Measurements from ENCODE around the gene BRINP2.
A peak's percentile ranks its signal among the peaks of the same experiment; 100 is the strongest.

Gene BRINP2

DNA sequence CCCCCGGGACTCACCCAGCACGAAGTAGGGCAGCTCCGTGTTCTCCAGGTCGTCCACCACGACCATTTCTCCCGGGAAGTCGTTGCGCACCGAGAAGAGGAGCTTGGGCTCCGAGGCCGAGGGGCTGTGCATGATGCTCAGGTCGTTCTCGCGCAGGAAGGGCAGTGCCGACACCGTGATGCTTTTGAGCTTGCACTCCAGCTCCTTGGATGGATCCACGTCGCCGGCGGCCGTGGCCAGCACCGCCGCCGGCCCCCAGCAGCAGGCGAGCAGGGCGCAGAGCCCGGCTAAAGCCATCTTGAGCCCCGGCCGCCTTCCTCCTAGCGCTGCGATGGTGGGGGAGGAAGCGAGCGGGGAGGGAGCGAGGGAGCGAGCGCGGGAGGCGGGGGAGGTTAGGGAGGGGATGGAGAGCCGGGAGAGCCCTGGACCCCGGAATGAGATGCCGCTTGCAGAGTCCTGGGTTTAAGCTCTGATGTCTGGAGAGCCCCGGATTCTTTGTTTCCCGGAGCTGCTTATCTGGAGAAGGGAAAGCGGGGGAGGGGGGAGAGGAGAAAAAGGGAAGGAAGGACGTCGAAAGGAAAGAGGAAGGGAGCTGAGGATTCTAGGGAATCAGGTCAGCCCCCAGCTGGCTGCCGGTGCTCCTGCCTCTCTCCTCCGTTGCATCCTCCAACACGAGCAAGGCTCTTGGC lies 6.2 kb upstream of the BRINP2 start, which contains the start of gene ASTN1:
Gene ASTN1 (minus strand): TSS at position 333 of the 689 bp plus-strand sequence. CDS start 36 bp downstream, at position 297.
- DNase-seq (ENCODE audit: low read depth, low spot score), result peak; percentile 53

DNA sequence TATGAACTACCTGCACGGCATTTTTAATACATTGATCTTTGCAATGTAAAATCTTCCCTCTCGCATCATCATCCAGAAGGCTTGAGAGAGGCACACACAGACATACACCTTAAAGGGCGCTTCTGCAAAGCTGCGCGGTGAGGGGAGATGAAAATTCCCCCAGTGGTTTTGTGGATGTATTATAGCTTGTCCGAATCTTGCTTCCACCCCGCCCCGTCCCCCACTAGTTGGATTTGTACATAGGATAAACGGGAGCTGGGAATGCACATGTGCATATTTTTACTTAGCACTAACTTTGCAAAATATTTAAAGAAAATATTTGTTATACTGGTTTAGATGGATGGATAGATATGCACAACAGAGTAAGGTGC lies 5.7 kb upstream of the BRINP2 start:
- no peak for DNase-seq (ENCODE audit: low read depth, low spot score)

DNA sequence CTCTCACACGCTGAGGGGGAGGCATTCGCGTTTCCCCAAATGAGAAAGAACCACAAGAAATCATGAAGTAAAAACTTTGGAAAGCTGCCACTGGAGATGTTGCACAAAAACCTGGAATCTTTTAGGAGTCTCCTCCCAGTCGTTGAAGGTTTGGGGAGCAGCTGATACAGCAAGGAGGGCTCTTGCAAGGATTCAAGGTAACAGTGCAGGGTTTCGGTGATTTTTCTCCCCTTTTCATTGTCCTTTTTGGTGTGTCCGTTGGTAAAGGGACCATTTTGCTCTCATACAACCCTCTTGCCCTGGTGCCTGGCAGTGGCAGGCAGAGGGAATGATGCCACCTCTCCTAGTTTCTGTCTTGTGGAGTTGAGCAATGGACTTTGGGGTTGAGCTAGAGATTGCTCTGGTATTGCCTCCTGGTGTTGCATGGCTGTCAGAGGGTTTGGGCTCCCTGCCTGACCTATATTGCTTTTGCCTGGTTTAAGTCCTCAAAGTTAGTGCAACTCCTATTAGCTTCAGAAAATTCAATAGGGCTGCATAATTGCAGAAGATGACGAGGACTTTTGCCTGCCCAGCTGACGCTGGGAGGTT lies 872 bp downstream of the BRINP2 start:
- no peak for DNase-seq (ENCODE audit: low read depth, low spot score)

DNA sequence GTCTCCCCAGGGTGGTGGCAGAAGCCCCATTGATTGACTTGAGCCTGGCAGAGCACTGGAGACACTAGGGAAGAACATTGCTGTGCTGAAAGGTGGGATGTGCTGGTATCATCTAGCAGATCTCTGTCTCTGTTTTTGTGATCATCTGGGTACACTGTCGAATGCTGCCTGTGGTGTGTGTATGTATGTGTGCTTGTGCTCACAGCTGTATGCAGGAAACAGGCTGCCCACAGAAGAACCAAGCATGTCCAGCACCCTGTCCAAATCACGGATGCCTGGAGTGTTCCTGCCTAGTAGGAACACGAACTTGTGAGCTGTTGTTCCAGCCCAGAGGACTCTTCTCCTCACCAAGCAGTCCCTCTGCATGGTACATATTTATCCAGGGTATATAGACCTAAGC lies 1.5 kb downstream of the BRINP2 start:
- no peak for DNase-seq (ENCODE audit: low read depth, low spot score)

DNA sequence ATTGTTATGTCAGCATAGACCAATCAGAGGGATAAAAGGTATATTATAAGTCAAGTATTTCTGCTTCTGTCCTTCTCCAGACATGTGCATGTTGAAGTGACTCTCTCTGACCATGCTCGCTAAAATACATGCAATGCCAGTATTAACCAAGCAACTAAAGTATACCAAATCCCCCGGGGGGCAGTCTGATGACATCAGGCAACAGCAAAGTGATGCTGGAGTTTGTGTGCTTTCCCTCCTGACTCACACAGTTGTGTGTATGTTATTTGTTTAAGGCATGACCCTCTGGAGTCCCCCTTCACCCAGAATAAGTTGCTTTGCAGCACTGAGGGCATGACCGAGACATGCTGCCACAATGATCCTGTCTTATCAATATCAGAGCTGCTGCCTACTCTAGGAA lies 2.1 kb downstream of the BRINP2 start:
- no peak for DNase-seq (ENCODE audit: low read depth, low spot score)

DNA sequence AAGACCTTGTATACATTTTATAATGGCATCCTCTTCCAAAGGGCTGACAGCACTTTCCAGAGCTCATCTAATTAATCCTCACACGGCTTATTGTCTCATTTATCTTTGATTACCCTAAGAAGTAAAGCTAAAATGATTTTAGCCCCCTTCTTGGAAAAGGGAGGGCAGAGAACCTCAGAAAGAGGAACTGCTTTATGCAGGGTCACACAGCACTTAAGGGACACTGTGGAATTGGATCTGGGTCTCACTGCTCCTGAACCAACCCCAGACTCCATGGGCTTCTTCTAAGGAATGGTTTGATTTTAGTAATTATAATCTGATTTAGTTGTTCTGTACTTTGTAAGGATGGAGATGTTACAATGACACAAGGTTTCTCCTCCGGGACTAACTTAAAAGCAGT lies 3.2 kb downstream of the BRINP2 start:
- DNase-seq (ENCODE audit: low read depth, low spot score), result no peak

DNA sequence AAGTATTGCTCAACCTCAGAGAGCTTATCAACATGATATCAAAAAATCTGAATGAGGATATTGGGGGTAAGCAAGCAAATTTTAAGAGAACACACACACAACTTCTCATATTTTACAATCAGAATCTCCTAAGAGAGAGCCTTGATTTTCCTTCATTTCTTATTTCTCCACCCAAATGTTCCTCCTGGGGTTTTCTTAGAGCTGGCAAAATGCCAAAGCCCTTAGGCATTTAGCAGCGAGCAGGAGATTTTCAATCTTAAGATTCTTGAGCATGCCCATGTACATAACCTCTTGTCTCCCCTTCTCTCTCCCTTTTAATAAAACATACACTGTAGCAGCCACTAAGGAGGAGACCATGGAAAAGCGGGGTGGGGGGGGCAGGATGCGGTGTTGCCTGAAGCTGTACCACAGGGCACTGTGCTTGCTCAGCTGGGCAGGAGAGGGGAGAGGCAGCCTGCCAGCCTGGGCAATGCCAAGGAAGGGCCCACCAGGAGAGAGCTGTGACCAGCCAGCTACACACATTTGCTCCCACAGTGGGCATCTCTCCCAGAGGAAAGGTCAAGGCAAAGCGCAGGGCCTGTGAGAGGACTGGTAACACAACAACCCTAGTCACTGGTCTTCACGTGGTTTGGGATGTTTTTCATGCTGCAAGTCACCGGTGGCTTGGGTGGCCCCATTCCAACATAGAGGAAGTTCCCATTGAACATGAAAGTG lies 4.3 kb downstream of the BRINP2 start:
- DNase-seq (ENCODE audit: low read depth, low spot score), result peak; percentile 18

DNA sequence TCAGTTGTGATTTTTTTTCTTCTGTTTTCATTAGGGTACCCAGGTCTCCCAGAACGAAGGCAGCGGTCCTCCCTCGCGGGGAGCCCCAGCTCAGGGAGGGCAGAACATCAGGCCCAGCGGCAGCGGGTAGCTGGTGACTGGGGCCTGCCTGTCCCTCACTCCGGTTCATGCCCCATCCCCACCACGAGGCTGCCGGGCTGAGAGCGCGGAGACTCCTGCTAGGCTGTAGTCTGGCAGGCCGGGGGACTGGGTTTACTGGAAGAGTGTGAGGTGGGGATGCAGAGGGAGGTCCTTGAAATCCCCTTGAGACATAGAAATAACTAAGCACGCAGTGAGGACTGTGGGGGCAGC lies 10.5 kb downstream of the BRINP2 start:
- no peak for DNase-seq (ENCODE audit: low read depth, low spot score)

DNA sequence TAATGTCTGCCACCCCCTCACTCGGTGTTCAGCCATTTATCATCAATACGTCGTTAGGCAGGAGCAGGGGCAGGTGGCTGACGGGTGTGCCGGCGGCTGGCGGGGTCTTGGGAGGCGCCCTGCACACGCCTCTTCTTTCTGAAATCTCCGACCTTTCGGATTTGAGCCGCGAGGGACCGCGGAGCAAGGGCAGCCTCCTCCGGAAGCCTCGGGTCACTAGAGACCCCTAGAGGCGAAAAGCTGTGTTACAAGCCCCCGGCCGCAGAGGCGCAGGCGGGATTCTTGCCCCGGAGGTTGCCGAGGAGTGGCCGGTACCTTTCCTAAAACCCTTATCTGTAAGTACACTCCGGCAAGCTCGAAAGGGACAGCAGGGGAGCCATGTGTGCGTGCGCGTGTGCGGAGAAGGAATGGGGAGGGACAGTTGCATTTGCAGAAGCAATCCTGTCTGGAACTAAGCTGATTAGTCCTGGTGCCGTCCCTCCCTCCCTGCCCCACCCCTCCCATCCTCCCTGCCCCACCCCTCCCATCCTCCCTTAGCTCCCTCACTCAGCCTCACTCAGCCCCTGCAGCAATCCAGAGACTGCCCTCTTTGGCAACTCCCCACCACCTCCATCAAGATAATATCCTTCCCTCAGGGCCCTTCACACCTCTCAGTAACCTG lies 11.0 kb downstream of the BRINP2 start:
- peak; percentile 84 for DNase-seq (ENCODE audit: low read depth, low spot score)

DNA sequence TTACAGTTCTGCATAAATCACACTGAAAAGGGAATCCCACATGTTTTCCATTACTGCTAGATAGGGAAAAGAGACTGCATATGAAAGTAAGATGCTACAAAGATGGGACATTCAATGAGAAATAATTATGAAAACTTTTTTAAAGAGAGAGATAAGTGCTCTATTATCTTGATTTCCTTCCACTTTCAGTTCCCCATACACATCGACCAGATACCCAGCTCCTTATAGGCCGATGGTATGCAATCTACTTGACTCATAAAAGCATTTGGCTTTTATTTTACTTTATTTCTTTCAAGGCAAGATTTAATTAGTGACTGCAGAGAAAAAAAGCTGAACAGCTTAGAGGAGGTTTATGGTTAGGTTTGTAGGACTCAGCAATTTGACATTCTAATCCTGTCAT lies 13.1 kb downstream of the BRINP2 start:
- DNase-seq (ENCODE audit: low read depth, low spot score), result no peak

DNA sequence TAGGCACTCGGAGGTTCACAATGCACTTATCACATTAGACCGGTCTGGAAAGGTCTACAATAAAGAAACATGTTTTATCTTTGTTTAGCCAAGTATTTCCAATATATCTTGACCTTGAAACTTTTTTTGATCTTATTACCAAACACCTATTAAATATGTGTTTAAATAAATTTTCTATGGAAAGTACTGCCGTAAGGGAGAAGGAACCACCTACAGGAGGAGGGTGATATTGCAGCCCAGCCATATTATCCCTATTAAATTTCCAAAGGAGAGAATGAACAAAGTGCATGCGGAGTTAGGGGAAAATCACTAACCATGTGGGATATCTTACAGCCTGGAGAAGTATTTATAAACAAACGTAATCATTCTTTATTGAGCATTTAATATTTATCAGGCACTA lies 14.5 kb downstream of the BRINP2 start:
- DNase-seq (ENCODE audit: low read depth, low spot score), result no peak

DNA sequence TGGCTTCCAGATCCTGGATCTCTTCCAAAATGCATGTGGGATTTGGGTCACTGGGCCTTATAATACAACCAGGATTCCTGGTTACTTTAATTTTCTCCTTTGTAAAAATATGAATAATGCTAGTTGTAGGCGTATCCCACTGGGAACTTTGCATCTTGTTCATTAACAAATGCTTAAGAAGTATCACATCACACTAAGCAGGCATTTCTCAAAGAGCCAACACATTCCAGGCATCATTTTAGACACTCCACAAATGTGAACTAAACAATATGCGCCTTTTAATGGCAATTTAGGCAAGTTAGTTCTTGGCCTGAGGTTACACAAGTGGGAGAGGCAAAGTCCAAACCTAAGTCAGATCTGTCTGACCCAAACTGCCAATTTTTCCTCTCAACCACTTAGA lies 15.9 kb downstream of the BRINP2 start:
- no peak for DNase-seq (ENCODE audit: low read depth, low spot score)

DNA sequence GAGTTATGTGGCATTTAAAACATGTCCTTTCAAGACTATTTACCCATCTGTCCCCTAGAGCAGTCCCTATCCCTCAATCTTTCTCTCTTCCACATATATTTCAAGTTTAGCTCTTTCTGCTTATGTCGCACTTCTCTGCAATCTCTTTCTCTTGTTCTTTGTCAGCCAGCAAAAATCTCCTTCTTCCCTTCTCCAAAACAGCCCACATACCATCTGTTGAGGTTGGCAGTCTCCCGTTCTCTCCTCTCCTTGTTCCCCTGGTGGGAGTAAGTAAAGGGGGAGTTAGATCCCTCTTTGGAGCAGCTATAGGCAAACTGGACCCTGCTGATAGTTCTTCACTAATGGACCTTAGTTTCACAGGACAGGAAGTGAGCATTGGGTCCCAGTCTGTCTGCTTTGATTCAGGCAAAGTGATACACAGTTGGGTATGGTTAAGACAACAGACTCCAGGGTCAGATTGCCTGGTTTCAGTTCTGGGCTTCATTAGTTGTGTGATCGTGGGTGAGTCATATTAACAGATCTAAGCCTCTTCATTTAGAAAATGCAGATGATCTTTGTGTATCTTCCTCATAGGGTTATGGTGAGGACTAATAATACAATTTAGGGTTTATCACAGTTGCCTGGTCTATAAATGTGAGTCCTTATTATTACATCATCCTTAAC lies 19.7 kb downstream of the BRINP2 start:
- DNase-seq (ENCODE audit: low read depth, low spot score), result no peak

DNA sequence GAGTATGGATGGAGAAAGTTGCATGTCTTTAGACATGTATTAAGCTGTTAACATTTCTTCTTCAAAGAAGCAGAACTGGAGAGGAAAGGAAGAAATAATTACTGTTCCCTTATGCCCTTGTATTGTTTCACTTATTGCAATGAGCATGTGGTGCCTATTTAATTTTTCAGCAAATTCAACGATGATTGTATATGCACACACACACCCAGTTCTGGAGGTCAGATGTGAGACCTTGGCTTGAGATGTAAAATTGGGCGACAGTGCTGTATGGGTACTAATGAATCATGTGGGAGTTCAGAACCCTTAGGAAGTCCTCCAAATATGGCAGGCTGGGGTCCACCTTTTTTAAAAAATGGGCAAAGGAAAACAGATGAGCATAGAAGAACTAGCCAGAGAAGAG lies 27.5 kb downstream of the BRINP2 start:
- no peak for DNase-seq (ENCODE audit: low read depth, low spot score)

DNA sequence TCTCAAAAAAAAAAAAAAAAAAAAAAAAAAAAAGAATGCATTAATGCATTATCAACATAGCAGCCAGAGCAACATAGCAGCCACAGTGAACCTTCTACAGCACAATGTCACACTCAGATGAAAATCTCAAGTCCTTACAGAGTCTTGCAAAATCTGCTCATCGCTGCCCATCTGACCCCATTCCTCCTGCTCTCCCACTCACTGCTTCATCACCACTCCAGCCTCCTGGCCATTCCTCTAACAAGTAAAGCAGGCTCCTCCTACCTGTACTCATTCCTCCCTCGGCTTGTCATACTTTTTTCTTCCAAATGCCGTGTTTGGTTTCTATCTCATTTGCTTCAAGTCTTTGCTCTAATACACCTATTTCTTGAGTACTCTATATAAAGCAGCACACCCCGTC lies 29.5 kb downstream of the BRINP2 start:
- no peak for DNase-seq (ENCODE audit: low read depth, low spot score)

DNA sequence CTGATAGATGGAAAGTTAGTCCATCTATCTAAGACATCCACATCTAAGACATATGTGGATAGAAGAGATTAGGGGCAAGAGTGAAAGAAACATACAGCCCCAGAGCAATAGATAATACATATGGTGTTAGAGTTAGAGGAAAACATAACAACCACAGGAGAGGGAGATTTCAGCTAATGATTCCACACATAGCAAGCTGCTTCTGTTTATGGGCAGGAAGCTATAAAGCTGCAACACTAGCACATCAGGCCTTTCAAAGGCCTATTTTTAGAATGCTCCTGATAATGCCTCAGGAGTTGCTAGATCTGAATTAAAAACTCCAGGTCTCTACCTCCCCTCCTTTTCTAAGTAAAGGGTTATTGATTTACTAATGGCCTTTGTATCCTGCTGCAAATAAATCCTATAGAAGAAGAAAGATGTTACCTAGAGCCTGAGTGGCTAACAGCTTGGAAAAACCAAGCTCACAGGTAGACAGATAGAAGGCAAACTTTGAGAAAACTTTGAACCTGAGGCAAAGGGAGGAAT lies 36.1 kb downstream of the BRINP2 start:
- DNase-seq (ENCODE audit: low read depth, low spot score), result no peak

DNA sequence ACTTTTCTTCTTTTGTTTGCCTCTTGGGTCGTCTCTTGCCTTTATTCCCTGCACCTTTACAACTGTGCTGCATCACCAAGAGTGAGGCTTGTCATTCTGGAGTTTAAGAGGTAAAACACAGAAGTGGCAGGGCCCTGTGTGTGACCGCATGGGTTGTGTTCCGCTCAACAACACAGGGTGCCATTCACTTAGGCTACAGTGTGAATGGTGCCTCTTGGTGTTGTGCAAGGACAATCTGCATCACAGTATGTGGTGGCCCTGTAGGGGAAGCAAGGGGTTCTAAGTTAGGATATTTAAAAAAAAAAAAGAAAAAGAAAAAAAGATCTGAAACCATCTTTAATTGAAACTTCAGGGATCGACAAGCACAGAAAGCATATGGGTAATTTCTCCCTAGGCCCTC lies 38.2 kb downstream of the BRINP2 start:
- DNase-seq (ENCODE audit: low read depth, low spot score), result no peak

DNA sequence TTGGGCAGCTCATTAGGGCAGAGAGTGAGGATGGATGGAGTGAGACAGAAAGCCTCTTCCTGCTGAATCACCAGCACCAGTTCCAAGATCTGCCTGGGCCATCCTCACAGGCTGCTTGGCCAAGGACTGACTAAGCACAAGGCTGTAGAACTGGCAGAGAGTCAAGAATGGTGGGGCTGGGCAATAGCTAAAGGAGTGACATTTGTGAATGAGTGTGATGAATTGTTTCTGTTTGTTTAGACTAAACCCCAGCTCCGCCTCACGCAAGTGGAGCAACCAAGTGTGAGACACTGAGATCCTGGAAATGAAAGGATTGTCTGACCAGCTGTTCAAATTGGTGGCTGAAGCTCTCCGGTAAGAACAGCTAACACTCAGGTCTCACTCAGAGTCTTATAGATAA lies 38.6 kb downstream of the BRINP2 start:
- peak; percentile 99 for DNase-seq (ENCODE audit: low read depth, low spot score)

DNA sequence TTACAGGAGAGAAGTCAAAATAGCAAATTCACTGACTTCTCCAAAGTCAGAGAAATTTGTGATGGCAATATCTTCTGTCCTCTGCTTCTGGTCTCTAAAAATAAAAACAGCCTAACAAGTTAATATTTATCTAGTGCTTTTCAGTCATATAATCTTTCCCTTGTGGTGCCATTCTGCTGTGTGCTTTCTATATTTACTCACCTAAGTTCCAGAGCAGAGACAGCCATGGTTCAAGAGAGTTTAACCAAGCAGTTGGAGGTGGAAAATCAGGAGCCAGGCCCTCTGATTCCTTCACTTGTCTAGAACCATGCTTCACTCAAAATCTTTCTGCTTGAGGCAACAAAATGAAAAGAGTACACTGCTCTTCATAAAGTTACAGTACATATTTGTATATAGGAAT lies 39.3 kb downstream of the BRINP2 start:
- DNase-seq (ENCODE audit: low read depth, low spot score), result no peak

DNA sequence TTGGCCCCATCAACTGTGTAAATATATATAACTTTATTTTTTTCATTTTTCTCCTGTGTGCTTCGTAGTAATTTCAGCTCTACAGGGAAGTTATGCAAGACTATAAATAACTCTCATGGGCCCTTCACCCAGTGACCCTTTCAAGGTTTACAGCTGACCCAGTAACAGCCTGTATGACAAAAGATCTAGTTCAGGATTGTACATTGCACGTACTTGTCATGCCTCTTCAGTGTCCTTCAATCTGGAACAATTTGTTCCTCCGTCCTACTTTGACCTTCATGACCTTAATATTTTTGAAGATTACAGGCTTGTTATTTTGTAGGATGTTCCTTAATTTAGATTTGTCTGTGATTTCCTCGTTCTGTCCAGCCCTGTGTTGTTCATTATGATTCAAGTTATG lies 40.5 kb downstream of the BRINP2 start:
- DNase-seq (ENCODE audit: low read depth, low spot score), result no peak

DNA sequence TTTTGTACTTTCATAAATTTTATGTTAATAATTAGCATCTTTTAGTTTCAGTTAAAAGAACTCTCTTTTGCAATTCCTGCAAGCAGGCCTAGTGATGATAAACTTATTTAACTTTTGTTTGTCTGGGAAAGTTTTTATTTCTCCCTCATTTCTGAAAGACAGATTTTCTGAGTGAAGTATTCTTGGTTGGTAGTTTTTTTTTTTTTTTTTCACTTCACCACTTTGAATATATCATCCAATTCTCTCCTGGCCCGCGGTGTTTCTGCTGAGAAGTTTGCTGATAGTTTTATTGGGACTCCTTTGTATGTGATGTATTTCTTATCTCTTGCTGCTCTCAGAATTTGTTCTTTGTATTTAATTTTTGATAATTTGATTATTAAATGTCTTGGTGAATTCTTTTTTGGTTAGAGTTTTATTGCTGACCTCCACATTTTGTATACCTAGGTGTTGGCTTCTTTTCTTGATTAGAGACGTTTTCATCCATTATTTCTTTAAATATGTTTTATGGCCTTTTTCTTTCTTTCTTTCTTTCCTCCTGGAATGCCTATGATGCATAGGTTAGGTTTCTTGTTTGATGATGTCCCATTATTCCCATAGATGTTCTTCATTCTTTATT lies 45.9 kb downstream of the BRINP2 start:
- DNase-seq (ENCODE audit: low read depth, low spot score), result no peak

All from astrocyte of the hippocampus (primary cell).